IMR-90 (cell line): ENCODE results near the gene STAT5B. TPM values are rescaled to one million over a fixed set of nuclear protein-coding genes. Genes with fewer than 3 reads are reported as not detected.

Experiments
- ATAC-seq: fragments of 200-7000 bp; cut with Tn5 transposase; 2 replicates; pipeline ENCODE4 v1.9.1; 2020; ENCODE audit warnings: low read depth, mild to moderate bottlenecking, moderate library complexity
- BruUV-seq: library from RNA; stranded (reverse); fragments of 400-500 nt; replicated peaks from 2 replicates; lab custom pipeline; 2021; lab: Mats Ljungman, UMichigan
- CTCF ChIA-PET: fragments of 300-600 bp; formaldehyde crosslinking; extraction: SDS; loops from one replicate; lab custom pipeline; 2021; ENCODE audit warnings: antibody characterized with exemption; lab: Yijun Ruan, JAX
- POLR2A ChIA-PET: fragments of 300-600 bp; sonication (Branson Sonifier 250); formaldehyde crosslinking; loops from one replicate; lab custom pipeline; 2022; ENCODE audit warnings: antibody characterized with exemption; ENCODE audit not compliant: unreplicated experiment; lab: Charles Lee
- DNase-seq: peaks from one replicate; pipeline ENCODE4 v3.0.0; 2013
- H2AFZ ChIP-seq: replicated peaks from 2 replicates; pipeline ENCODE3; 2013; ENCODE audit warnings: low read length, mild to moderate bottlenecking; ENCODE audit not compliant: poor library complexity
- H2AK5ac ChIP-seq: 2 replicates; pipeline ENCODE4 v1.6.1; 2013; ENCODE audit warnings: low read depth, low read length, inconsistent platforms
- H2AK9ac ChIP-seq: replicated peaks from 2 replicates; pipeline ENCODE3; 2013; ENCODE audit warnings: mild to moderate bottlenecking, low read depth, low read length, moderate library complexity; ENCODE audit not compliant: poor library complexity
- H2BK120ac ChIP-seq: 2 replicates; pipeline ENCODE4 v1.6.1; 2013; ENCODE audit warnings: low read depth, low read length, inconsistent platforms
- H2BK15ac ChIP-seq: 3 replicates; pipeline ENCODE4 v1.6.1; 2013; ENCODE audit warnings: low read depth, low read length, inconsistent platforms
- H2BK20ac ChIP-seq: 2 replicates; pipeline ENCODE4 v1.6.1; 2013; ENCODE audit warnings: low read depth, mild to moderate bottlenecking, inconsistent platforms, low read length, moderate library complexity
- H2BK5ac ChIP-seq: 2 replicates; pipeline ENCODE4 v1.6.1; 2013; ENCODE audit warnings: mild to moderate bottlenecking, low read depth, low read length, inconsistent platforms; ENCODE audit not compliant: poor library complexity, severe bottlenecking
- H3K14ac ChIP-seq: replicated peaks from 2 replicates; pipeline ENCODE4 v1.6.1; 2013; ENCODE audit warnings: low read depth, low read length, inconsistent platforms
- H3K18ac ChIP-seq: 2 replicates; pipeline ENCODE4 v1.6.1; 2013; ENCODE audit warnings: low read depth, low read length, control low read depth
- H3K23ac ChIP-seq: 2 replicates; pipeline ENCODE4 v1.6.1; 2013; ENCODE audit warnings: low read depth, low read length, inconsistent platforms
- H3K27ac ChIP-seq: 2 replicates; pipeline ENCODE4 v1.5.1; 2013; ENCODE audit warnings: mild to moderate bottlenecking, control low read depth, low read length; ENCODE audit not compliant: insufficient read depth
- H3K27me3 ChIP-seq: 2 replicates; pipeline ENCODE4 v1.6.1; 2013; ENCODE audit warnings: low read length; ENCODE audit not compliant: control insufficient read depth, insufficient read depth
- H3K36me3 ChIP-seq: 2 replicates; pipeline ENCODE4 v1.6.1; 2013; ENCODE audit warnings: low read length, mixed read lengths; ENCODE audit not compliant: control insufficient read depth, insufficient read depth
- H3K4ac ChIP-seq: 2 replicates; pipeline ENCODE4 v1.6.1; 2013; ENCODE audit warnings: low read depth, low read length, inconsistent platforms
- H3K4me1 ChIP-seq: 2 replicates; pipeline ENCODE4 v1.6.1; 2013; ENCODE audit warnings: low read length, mixed read lengths; ENCODE audit not compliant: control insufficient read depth, insufficient read depth
- H3K4me2 ChIP-seq: 2 replicates; pipeline ENCODE4 v1.6.1; 2013; ENCODE audit warnings: low read depth, mild to moderate bottlenecking, control low read depth, low read length, moderate library complexity
- H3K4me3 ChIP-seq: 2 replicates; pipeline ENCODE4 v1.5.1; 2013; ENCODE audit warnings: low read depth, mild to moderate bottlenecking, control low read depth, low read length, moderate library complexity; ENCODE audit not compliant: insufficient read depth
- H3K56ac ChIP-seq: 2 replicates; pipeline ENCODE4 v1.6.1; 2013; ENCODE audit warnings: low read length, inconsistent platforms; ENCODE audit not compliant: insufficient read depth; ENCODE audit errors: extremely low read depth
- H3K79me1 ChIP-seq, 2 experiments: 2 replicates each; pipeline ENCODE4 v1.6.1; 2013; ENCODE audit warnings: low read length in 2 of 2, inconsistent platforms in 1 of 2, low read depth in 1 of 2
- H3K9ac ChIP-seq: 2 replicates; pipeline ENCODE4 v1.6.1; 2013; ENCODE audit warnings: low read depth, low read length, control low read depth
- H3K9me1 ChIP-seq: 2 replicates; pipeline ENCODE4 v1.6.1; 2013; ENCODE audit warnings: low read length, inconsistent platforms; ENCODE audit not compliant: insufficient read depth
- H3K9me3 ChIP-seq: 2 replicates; pipeline ENCODE4 v1.6.1; 2013; ENCODE audit warnings: low read length; ENCODE audit not compliant: control insufficient read depth, insufficient read depth
- H4K20me1 ChIP-seq: 2 replicates; pipeline ENCODE4 v1.6.1; 2013; ENCODE audit warnings: low read length, inconsistent platforms; ENCODE audit not compliant: insufficient read depth
- H4K5ac ChIP-seq: 2 replicates; pipeline ENCODE4 v1.6.1; 2013; ENCODE audit warnings: mild to moderate bottlenecking, low read depth, low read length, control low read depth
- H4K8ac ChIP-seq, 2 experiments: 2 replicates each; pipeline ENCODE4 v1.6.1; 2013; ENCODE audit warnings: low read depth in 2 of 2, low read length in 2 of 2, control low read depth in 1 of 2, inconsistent platforms in 1 of 2
- H4K91ac ChIP-seq: 2 replicates; pipeline ENCODE4 v1.6.1; 2013; ENCODE audit warnings: low read depth, low read length, inconsistent platforms; ENCODE audit not compliant: insufficient read depth
- BHLHE40 ChIP-seq: fragments of 150-350 bp; IDR thresholded peaks from 2 replicates; pipeline ENCODE4 v1.6.1; 2016; ENCODE audit warnings: mild to moderate bottlenecking, low read depth, low read length
- CEBPB ChIP-seq: IDR thresholded peaks from 2 replicates; pipeline ENCODE4 v1.6.1; 2012; ENCODE audit warnings: low read depth, low read length, improper control_type of control experiment
- CHD1 ChIP-seq: IDR thresholded peaks from 2 replicates; pipeline ENCODE4 v1.6.1; 2012; ENCODE audit warnings: low read depth, low read length, improper control_type of control experiment
- CTCF ChIP-seq: conservative IDR thresholded peaks from 2 replicates; pipeline ENCODE4 v1.5.1; 2012; ENCODE audit warnings: mild to moderate bottlenecking, low read depth, low read length, improper control_type of control experiment
- ELK1 ChIP-seq: fragments of 150-350 bp; IDR thresholded peaks from 2 replicates; pipeline ENCODE4 v1.6.1; 2016; ENCODE audit warnings: low read depth, mild to moderate bottlenecking, low read length, moderate library complexity, borderline replicate concordance
- FOS ChIP-seq: fragments of 150-350 bp; IDR thresholded peaks from 2 replicates; pipeline ENCODE4 v1.6.1; 2016; ENCODE audit warnings: low read depth, low read length
- MAFK ChIP-seq: IDR thresholded peaks from 2 replicates; pipeline ENCODE4 v1.6.1; 2012; ENCODE audit warnings: low read depth, low read length, improper control_type of control experiment
- MAZ ChIP-seq: IDR thresholded peaks from 2 replicates; pipeline ENCODE4 v1.6.1; 2012; ENCODE audit warnings: low read depth, mild to moderate bottlenecking, low read length, improper control_type of control experiment, moderate library complexity, borderline replicate concordance
- MXI1 ChIP-seq: IDR thresholded peaks from 2 replicates; pipeline ENCODE4 v1.6.1; 2012; ENCODE audit warnings: low read depth, mild to moderate bottlenecking, low read length, moderate library complexity, borderline replicate concordance
- NFE2L2 ChIP-seq: fragments of 150-350 bp; IDR thresholded peaks from 2 replicates; pipeline ENCODE4 v1.6.1; 2016; ENCODE audit warnings: low read depth, mild to moderate bottlenecking, low read length
- POLR2A ChIP-seq: IDR thresholded peaks from 2 replicates; pipeline ENCODE4 v1.6.1; 2012; ENCODE audit warnings: mild to moderate bottlenecking, low read depth, low read length
- RAD21 ChIP-seq: IDR thresholded peaks from 2 replicates; pipeline ENCODE4 v1.6.1; 2012; ENCODE audit warnings: low read length, improper control_type of control experiment
- RCOR1 ChIP-seq: IDR thresholded peaks from 2 replicates; pipeline ENCODE4 v1.6.1; 2012; ENCODE audit warnings: mild to moderate bottlenecking, low read length, improper control_type of control experiment; ENCODE audit not compliant: insufficient replicate concordance
- RFX5 ChIP-seq: IDR thresholded peaks from 2 replicates; pipeline ENCODE4 v1.8.0; 2012; ENCODE audit warnings: low read depth, mild to moderate bottlenecking, low read length, moderate library complexity
- SMC3 ChIP-seq: fragments of 150-350 bp; IDR thresholded peaks from 2 replicates; pipeline ENCODE4 v1.6.1; 2016; ENCODE audit warnings: low read depth, mild to moderate bottlenecking, antibody characterized with exemption, low read length, moderate library complexity
- USF2 ChIP-seq: fragments of 150-350 bp; IDR thresholded peaks from 2 replicates; pipeline ENCODE4 v1.6.1; 2017; ENCODE audit warnings: mild to moderate bottlenecking, antibody characterized with exemption, low read length, low read depth
- WGBS, 2 experiments: methylation state at CpG; one replicate each; pipeline versions ENCODE4 v1.1.5 to v1.1.7; 2013; ENCODE audit warnings: missing lambda C conversion rate in 2 of 2; ENCODE audit not compliant: insufficient read length in 1 of 2; ENCODE audit errors: extremely low coverage in 2 of 2; 5-methylcytosine and 5-hydroxymethylcytosine counted together
- dilution Hi-C: fragments of 300-500 bp; cut with HindIII; formaldehyde crosslinking; loops from one replicate; pipeline ENCODE4 v1.14.3; 2018; ENCODE audit warnings: low sequenced_read_pairs; ENCODE audit not compliant: unreplicated experiment
- in situ Hi-C: fragments of 300-500 bp; cut with MboI; formaldehyde crosslinking; loops from 3 replicates; pipeline ENCODE4 v1.14.3; 2019; ENCODE audit warnings: low sequenced_read_pairs, inconsistent platforms, mixed read lengths
- intact Hi-C: fragments of 100-400 bp; cut with micrococcal nuclease; formaldehyde crosslinking; loops from 2 replicates; pipeline ENCODE4 v1.10.0; 2022
- polyA plus RNA-seq, 3 experiments: library from polyadenylated mRNA; depleted of rRNA; stranded (reverse); fragments of >200 nt; gene quantifications; 2 replicates each; pipeline ENCODE4 v1.2.3, GENCODE V29; 2012; ENCODE audit warnings: low replicate concordance in 1 of 3
- total RNA-seq: library from RNA; depleted of rRNA; stranded (reverse); fragments of >200 nt; gene quantifications from 2 replicates; pipeline ENCODE4 v1.2.3, GENCODE V29; 2012

Gene STAT5B
- total and polyA plus RNA-seq, 2 of the 4 experiments (the other 2 are of a cell fraction): 24.4 to 29.6 TPM

- Histone ChIP-seq H3K56ac (no peak overlapping the region), H3K79me1 (peaks cover 25 to 65% of the 10 kb centered on the region in 2 experiments), H3K9ac (no peak overlapping the region), H3K36me3 (no peaks in the 10 kb centered on the region), H3K18ac (no peak overlapping the region), H2BK20ac (no peak overlapping the region), H3K4me2 (no peak overlapping the region), H2AK5ac (no peak overlapping the region), H2AK9ac (no peak overlapping the region), H3K14ac (no peak overlapping the region), H2AFZ (no peak overlapping the region), H2BK120ac (no peak overlapping the region), H2BK15ac (no peak overlapping the region), H4K20me1 (peaks cover 36% of the 10 kb centered on the region), H2BK5ac (no peak overlapping the region), H3K4me1 (peaks cover 3% of the 10 kb centered on the region), H4K5ac (no peak overlapping the region), H3K27me3 (no peaks in the 10 kb centered on the region), H3K4ac (no peak overlapping the region), H3K27ac (no peak overlapping the region), H4K91ac (no peak overlapping the region), H4K8ac (no peak overlapping the region), H3K4me3 (no peak overlapping the region), H3K23ac (no peak overlapping the region), H3K9me3 (peaks cover 2% of the 10 kb centered on the region; the same call in 1 of the 2 replicates), H3K9me1 (peaks cover 7% of the 10 kb centered on the region; the same call in 1 of the 2 replicates)
- no peak for ATAC-seq
- ChIA-PET POLR2A (no interaction called here), CTCF (no interaction called here)
- intact Hi-C loops (no loop called here), dilution Hi-C loops (no loop called here), in situ Hi-C loops (no loop called here)
- TF ChIP-seq RCOR1 (no peak), ELK1 (no peak), SMC3 (no peak), RAD21 (no peak), CEBPB (no peak), USF2 (no peak), MXI1 (no peak), NFE2L2 (no peak), RFX5 (no peak), POLR2A (no peak), FOS (no peak), CHD1 (no peak), MAZ (no peak), MAFK (no peak), BHLHE40 (no peak), CTCF (no peak)
- no peak for DNase-seq
- BruUV-seq: no TSS peak
- 80% methylated on average over 1 of the region's 5 CpGs; no CpG with 5 or more reads in 1 of the 2 experiments for WGBS, 2 experiments
These were observed 32.7 kb downstream of the STAT5B start for GRCh38 chr17:42243493-42243982.
